DOHH2 (cell line): ENCODE results near the gene MSMP.

ENCODE experiments used
- CTCF ChIP-seq: fragments of 200-600 bp; sonication (generic); IDR thresholded peaks from one replicate; pipeline ENCODE4 v1.5.1; 2014; ENCODE audit warnings: antibody characterized with exemption, mild to moderate bottlenecking, low read depth, low read length; ENCODE audit not compliant: poor library complexity, severe bottlenecking
- EZH2phosphoT487 ChIP-seq: fragments of 200-600 bp; sonication (generic); IDR thresholded peaks from 2 replicates; pipeline ENCODE4 v1.6.1; 2017; ENCODE audit warnings: borderline replicate concordance, mild to moderate bottlenecking, antibody characterized with exemption, low read length, moderate library complexity, mixed read lengths

GRCh38 chr9:35714579-35715252 lies 39.4 kb downstream of the MSMP start:
- TF ChIP-seq CTCF (no peak), EZH2phosphoT487 (no peak)
